Stimulated activated naive CD8-positive, alpha-beta T cell treated with anti-CD3 and anti-CD28 coated beads, Interleukin-15, Interleukin-2, amounts not matched to agents 100 ng/mL and 50 ng/mL, for 24 hours (primary cell): Measurements from ENCODE around the gene TTLL10.
"Not testable (repeated sequence)": the region's sequence is repeated elsewhere in the genome, so short reads cannot be mapped to it uniquely, and the experiment has no call there.

Experiments used
- H3K27ac Mint-ChIP-seq: one replicate; pipeline ENCODE4 v1.8.0; 2021; ENCODE audit warnings: mild to moderate bottlenecking, mixed read lengths
- H3K27me3 Mint-ChIP-seq: one replicate; pipeline ENCODE4 v1.8.0; 2021; ENCODE audit warnings: mixed read lengths
- H3K36me3 Mint-ChIP-seq: one replicate; pipeline ENCODE4 v1.8.0; 2021; ENCODE audit warnings: low read depth, mixed read lengths
- H3K4me1 Mint-ChIP-seq: one replicate; pipeline ENCODE4 v1.8.0; 2021; ENCODE audit warnings: low read depth, mixed read lengths
- H3K4me3 Mint-ChIP-seq: one replicate; pipeline ENCODE4 v1.8.0; 2021; ENCODE audit warnings: mild to moderate bottlenecking, mixed read lengths
- H3K9me3 Mint-ChIP-seq: one replicate; pipeline ENCODE4 v1.8.0; 2021; ENCODE audit warnings: mixed read lengths

The TTLL10 gene

GRCh38 chr1:1135339-1136136 is 38.1 kb upstream of the TTLL10 start:
- Mint-ChIP-seq H3K36me3 (no peaks in the 10 kb centered on the region), H3K9me3 (no peaks in the 10 kb centered on the region), H3K27ac (no peak overlapping the region), H3K27me3 (no peaks in the 10 kb centered on the region), H3K4me1 (peaks cover 20% of the 10 kb centered on the region), H3K4me3 (peak overlapping the region; percentile 4)

DNA sequence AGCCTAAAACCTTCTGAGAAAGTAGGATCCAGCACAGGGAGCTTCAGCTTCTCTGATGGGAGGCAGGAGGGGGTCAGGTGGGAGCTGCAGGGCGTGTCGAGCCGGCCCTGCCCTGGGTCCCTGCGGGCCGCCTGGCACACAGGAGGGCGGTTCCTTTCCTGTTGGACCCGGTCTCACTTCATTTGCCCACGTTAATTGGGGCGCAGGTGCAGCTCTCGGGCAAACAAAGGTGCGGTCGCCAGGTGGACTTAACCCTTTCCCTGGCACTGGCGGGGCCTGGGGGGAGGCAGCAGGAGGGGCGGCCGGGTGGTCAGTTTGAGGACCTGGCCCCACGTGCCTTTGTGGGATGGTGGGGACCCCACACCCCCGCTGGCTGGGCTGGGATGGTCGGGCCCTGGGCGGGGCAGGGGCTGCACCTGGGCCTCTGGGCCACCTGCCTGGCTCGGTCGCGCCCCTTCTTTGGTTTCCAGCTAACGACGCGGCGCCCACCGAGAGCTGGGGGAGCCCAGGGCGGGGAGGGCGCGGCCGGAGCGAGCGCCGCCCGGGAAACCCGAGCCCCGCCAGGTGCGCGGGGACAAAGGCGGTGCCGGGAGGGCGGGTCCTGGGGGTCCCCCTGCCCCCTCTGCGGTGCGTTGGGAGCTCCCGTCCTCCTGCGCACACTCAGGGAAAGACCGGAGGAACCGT is 37.0 kb upstream of the TTLL10 start:
- Mint-ChIP-seq H3K4me1 (peaks cover 20% of the 10 kb centered on the region), H3K9me3 (no peaks in the 10 kb centered on the region), H3K27me3 (no peaks in the 10 kb centered on the region), H3K27ac (peak overlapping the region; percentile 45), H3K36me3 (no peaks in the 10 kb centered on the region), H3K4me3 (peak overlapping the region; percentile 13)

DNA sequence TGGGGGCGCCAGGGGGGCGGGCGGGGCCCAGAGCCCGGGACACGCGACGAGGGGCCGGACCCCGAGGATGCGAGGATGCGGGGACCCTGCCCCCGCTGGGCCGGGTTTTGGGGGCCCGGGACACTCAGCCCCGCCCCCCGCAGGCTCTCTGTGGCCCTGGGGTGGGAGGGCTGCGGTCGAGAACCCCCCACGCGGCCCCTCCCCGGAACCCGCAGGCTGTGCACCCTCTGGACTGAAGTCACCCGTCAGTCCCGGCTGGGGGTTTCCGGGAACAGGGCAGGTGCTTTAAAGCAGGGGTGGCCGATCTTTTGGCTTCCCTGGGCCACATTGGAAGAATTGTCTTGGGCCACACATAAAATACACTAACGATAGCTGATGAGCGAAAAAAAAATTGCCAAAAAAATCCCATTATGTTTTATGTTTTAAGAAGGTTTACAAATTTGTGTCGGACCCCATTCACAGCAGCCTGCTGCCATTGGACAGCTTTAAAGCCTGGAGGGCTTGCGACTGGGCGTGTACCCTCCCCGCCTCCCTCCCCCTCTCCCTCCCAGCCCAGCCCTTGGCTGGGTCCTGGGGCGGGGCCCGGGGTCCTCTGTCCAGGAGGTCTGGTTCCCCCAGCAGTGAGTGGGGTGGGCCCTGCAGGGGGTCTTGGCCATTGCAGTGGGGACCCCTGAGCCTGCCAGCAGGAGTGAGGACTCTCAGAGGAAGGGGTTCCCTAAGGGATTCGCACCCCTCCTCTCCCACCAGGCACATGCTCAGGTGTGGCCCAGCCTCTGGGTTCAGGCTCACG is 36.2 kb upstream of the TTLL10 start:
- H3K4me3 Mint-ChIP-seq: peak overlapping the region; percentile 71
- no peaks in the 10 kb centered on the region for H3K9me3 Mint-ChIP-seq
- no peaks in the 10 kb centered on the region for H3K36me3 Mint-ChIP-seq
- peak overlapping the region; percentile 85 for H3K27ac Mint-ChIP-seq
- peaks cover 26% of the 10 kb centered on the region for H3K4me1 Mint-ChIP-seq
- H3K27me3 Mint-ChIP-seq: no peaks in the 10 kb centered on the region

DNA sequence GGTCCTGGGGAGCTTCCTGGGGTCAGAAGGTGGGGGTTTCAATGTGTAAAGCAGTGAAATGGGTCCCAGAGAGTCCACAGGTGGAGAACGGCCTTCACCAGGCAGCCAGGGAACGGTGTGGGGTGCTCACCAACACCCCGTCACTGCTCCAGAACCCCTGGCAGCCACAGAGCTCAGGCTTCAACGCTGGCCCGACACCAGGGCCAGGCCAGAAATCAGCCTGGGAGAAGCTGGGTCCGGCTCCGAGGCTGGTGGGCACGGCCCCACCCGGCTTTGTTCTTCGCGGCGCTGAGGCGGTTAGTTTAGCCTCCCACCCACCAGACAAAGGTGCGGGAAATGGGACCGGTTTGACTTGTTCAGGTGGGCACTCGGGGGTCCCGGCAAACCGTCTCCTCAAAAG is 33.0 kb upstream of the TTLL10 start:
- H3K4me1 Mint-ChIP-seq: peaks cover 41% of the 10 kb centered on the region
- H3K27ac Mint-ChIP-seq: no peak overlapping the region
- H3K9me3 Mint-ChIP-seq: no peaks in the 10 kb centered on the region
- no peaks in the 10 kb centered on the region for H3K27me3 Mint-ChIP-seq
- no peak overlapping the region for H3K4me3 Mint-ChIP-seq
- H3K36me3 Mint-ChIP-seq: no peaks in the 10 kb centered on the region

GRCh38 chr1:1141244-1141910 is 32.3 kb upstream of the TTLL10 start:
- peaks cover 41% of the 10 kb centered on the region for H3K4me1 Mint-ChIP-seq
- no peaks in the 10 kb centered on the region for H3K36me3 Mint-ChIP-seq
- H3K27me3 Mint-ChIP-seq: no peaks in the 10 kb centered on the region
- no peak overlapping the region for H3K4me3 Mint-ChIP-seq
- H3K27ac Mint-ChIP-seq: no peak overlapping the region
- no peaks in the 10 kb centered on the region for H3K9me3 Mint-ChIP-seq

- H3K27ac Mint-ChIP-seq: peak overlapping the region; percentile 52
- H3K36me3 Mint-ChIP-seq: no peaks in the 10 kb centered on the region
- peaks cover 41% of the 10 kb centered on the region for H3K4me1 Mint-ChIP-seq
- H3K27me3 Mint-ChIP-seq: no peaks in the 10 kb centered on the region
- no peak overlapping the region for H3K4me3 Mint-ChIP-seq
- H3K9me3 Mint-ChIP-seq: no peaks in the 10 kb centered on the region
Observed at GRCh38 chr1:1141911-1142250, 31.8 kb upstream of the TTLL10 start.

GRCh38 chr1:1142352-1142751 is 31.3 kb upstream of the TTLL10 start:
- H3K27me3 Mint-ChIP-seq, H3K36me3 Mint-ChIP-seq, H3K9me3 Mint-ChIP-seq, H3K4me3 Mint-ChIP-seq: not testable (repeated sequence)
- H3K4me1 Mint-ChIP-seq: peaks cover 39% of the 10 kb centered on the region
- peak overlapping the region; percentile 52 for H3K27ac Mint-ChIP-seq

DNA sequence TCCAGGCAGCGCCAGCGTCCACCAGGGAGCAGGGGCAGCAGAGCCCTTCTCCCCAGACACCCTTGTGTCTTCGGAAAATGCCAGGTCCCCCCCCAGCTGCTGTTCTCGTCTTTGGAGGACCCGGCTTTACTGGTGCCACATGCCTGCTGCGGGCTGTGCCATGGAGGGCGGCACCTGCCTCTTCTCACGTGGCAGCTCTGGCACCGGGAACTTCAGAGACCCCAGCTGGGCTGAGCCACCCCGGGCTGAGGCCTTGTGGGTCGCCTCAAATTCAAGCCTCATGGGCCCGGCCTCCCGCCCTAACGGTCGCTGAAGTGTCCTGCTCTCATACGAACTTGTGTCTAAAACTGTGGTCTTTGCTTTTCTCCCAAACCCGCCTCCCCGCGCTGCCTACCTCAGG is 30.8 kb upstream of the TTLL10 start:
- Mint-ChIP-seq H3K4me3 (no peak overlapping the region), H3K27me3 (no peaks in the 10 kb centered on the region), H3K4me1 (peaks cover 34% of the 10 kb centered on the region), H3K27ac (no peak overlapping the region), H3K9me3 (no peaks in the 10 kb centered on the region), H3K36me3 (no peaks in the 10 kb centered on the region)

DNA sequence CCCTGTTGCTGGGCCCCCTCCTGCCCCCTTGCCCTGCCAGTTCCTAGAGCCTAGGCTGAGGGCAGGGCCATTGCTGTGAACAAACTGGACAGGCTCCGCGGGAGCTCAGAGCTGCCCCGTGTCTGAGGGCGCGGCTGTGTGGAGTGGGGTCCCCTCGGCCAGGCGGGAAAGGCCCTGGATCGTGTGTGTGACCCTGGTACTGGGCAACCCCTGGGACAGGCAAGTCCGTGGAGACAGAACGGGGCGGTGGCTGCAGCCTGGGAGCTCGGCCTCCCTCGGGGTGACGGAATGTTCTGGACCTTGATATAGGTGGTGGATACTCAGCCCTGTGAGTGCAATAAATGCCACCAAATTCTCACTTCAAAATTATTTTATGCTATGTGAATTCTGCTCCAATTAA is 30.0 kb upstream of the TTLL10 start:
- Mint-ChIP-seq H3K4me3 (peak overlapping the region; percentile 44), H3K36me3 (no peaks in the 10 kb centered on the region), H3K27ac (peak overlapping the region; percentile 93), H3K4me1 (peaks cover 26% of the 10 kb centered on the region), H3K9me3 (no peaks in the 10 kb centered on the region), H3K27me3 (no peaks in the 10 kb centered on the region)

GRCh38 chr1:1144122-1144842 is 29.4 kb upstream of the TTLL10 start:
- Mint-ChIP-seq H3K27ac (peak overlapping the region; percentile 93), H3K4me1 (peaks cover 25% of the 10 kb centered on the region), H3K27me3 (no peaks in the 10 kb centered on the region), H3K4me3 (peak overlapping the region; percentile 44), H3K36me3 (no peaks in the 10 kb centered on the region), H3K9me3 (no peaks in the 10 kb centered on the region)

- peaks cover 25% of the 10 kb centered on the region for H3K4me1 Mint-ChIP-seq
- no peak overlapping the region for H3K4me3 Mint-ChIP-seq
- no peaks in the 10 kb centered on the region for H3K27me3 Mint-ChIP-seq
- H3K36me3 Mint-ChIP-seq: no peaks in the 10 kb centered on the region
- H3K9me3 Mint-ChIP-seq: no peaks in the 10 kb centered on the region
- H3K27ac Mint-ChIP-seq: peak overlapping the region; percentile 76
Observed at GRCh38 chr1:1144843-1145546, 28.7 kb upstream of the TTLL10 start.

GRCh38 chr1:1145547-1145914 is 28.1 kb upstream of the TTLL10 start:
- no peaks in the 10 kb centered on the region for H3K9me3 Mint-ChIP-seq
- no peaks in the 10 kb centered on the region for H3K27me3 Mint-ChIP-seq
- peaks cover 25% of the 10 kb centered on the region for H3K4me1 Mint-ChIP-seq
- H3K27ac Mint-ChIP-seq: peak overlapping the region; percentile 76
- H3K4me3 Mint-ChIP-seq: no peak overlapping the region
- H3K36me3 Mint-ChIP-seq: no peaks in the 10 kb centered on the region

- Mint-ChIP-seq H3K4me1 (peaks cover 25% of the 10 kb centered on the region), H3K4me3 (no peak overlapping the region), H3K27me3 (no peaks in the 10 kb centered on the region), H3K36me3 (no peaks in the 10 kb centered on the region), H3K9me3 (no peaks in the 10 kb centered on the region), H3K27ac (no peak overlapping the region)
Observed at GRCh38 chr1:1146026-1146425, 27.7 kb upstream of the TTLL10 start.

DNA sequence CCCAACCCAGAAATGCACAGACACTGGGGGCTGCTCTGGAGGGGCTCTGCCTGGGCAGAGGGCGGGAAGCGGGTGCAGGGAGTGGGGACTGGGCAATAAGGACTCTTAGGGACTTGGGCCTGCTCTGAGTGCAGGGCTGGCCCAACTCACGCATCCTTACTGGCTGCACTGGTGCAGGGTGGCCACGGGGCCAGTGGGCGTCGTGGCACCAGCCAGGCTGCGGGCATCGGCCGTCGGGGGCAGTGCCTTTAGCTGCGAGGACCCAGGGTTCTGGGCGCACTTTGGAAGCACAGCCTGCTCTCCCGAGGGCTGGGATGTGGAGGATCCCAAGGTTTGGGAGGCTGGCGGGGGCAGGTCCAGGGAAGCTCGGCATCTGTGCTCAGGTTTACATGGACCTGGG is 27.1 kb upstream of the TTLL10 start:
- Mint-ChIP-seq H3K27ac (no peak overlapping the region), H3K4me1 (peaks cover 25% of the 10 kb centered on the region), H3K36me3 (no peaks in the 10 kb centered on the region), H3K27me3 (no peaks in the 10 kb centered on the region), H3K9me3 (no peaks in the 10 kb centered on the region), H3K4me3 (no peak overlapping the region)
